ENCODE results near the gene PER1.
A peak's percentile ranks its signal among the peaks of the same experiment; 100 is the strongest.

DNA sequence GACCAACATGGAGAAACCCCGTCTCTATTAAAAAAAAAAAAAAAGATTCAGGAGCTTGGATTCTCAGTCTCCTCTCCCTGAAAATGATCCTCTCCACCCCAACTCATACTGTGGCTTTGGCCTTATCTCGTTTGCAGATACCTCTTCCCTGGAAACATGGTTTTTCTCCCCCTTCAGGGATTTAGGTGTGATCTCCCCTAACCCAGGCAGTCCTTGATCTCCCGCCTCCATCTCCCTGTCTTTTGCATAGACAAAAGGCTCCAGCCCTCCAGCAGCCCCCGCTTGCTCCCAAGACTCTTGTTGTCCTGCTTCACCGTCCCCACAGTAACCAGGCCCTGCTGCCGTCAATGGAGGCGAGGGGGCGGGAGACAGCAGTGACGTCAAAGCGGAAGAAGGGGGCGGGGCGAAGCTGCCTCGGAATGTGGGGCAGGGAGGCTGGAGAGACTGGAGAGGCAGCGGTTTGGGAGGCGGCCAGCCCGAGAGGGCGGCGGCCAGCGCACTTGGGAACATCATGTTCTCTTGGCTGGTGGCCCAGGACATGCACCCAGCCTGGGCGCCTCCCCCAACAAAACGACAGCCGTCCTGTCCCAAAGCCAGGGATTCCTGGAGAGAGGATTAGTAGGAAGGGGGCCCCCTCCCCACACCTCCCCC lies 1.9 kb upstream of the PER1 start:
- TF ChIP-seq EZH2 (IDR thresholded peaks at IDR 0.05), result no peak
- peak; percentile 28; the same call in 1 of the 2 replicates for TF ChIP-seq POLR2AphosphoS5 (IDR thresholded peaks at IDR 0.05; ENCODE audit: borderline replicate concordance, low read depth, low read length)

All from SK-N-MC (cell line).